ENCODE measurements around the gene SEMA6C.

Gene SEMA6C

GRCh38 chr1:151124763-151125403 is 21.5 kb downstream of the SEMA6C start:
- TF ChIP-seq ZNF19 (tag by site-specific recombination; IDR thresholded peaks at IDR 0.05; ENCODE audit: low read depth) (no peak), ZNF791 (tag by site-specific recombination; IDR thresholded peaks at IDR 0.05) (no peak), SP7 (tag by site-specific recombination; IDR thresholded peaks at IDR 0.05) (no peak), ZNF155 (tag by site-specific recombination; IDR thresholded peaks at IDR 0.05) (no peak), TRIM28 (IDR thresholded peaks at IDR 0.05; ENCODE audit: borderline replicate concordance, low read length) (no peak), BCL6B (tag by site-specific recombination; IDR thresholded peaks at IDR 0.05) (no peak), HOXD13 (CRISPR knock-in tag; IDR thresholded peaks at IDR 0.05; ENCODE audit: borderline replicate concordance) (no peak), AEBP2 (tag by site-specific recombination; IDR thresholded peaks at IDR 0.05; ENCODE audit: borderline replicate concordance) (no peak), ZNF23 (tag by site-specific recombination; IDR thresholded peaks at IDR 0.05; ENCODE audit: borderline replicate concordance) (no peak), ZBTB8A (tag by site-specific recombination; IDR thresholded peaks at IDR 0.05) (no peak), ZNF175 (tag by site-specific recombination; IDR thresholded peaks at IDR 0.05) (no peak), REST (tag by site-specific recombination; IDR thresholded peaks at IDR 0.05) (no peak), ZNF280C (tag by site-specific recombination; IDR thresholded peaks at IDR 0.05) (no peak), ZNF133 (tag by site-specific recombination; IDR thresholded peaks at IDR 0.05) (no peak), ELK4 (IDR thresholded peaks at IDR 0.05; ENCODE audit: borderline replicate concordance, low read depth, low read length) (no peak)
- ChIA-PET POLR2A (no interaction called here), CTCF (interaction anchor here (1.5 kb wide), 1 partner anchor 25 kb away, joined by 8 read pairs; no protein-coding TSS in a partner anchor)

More at GRCh38 chr1:151124763-151125403, 21.5 kb downstream of the SEMA6C start:
- no peak overlapping the region for H3K4me3 ChIP-seq (ENCODE audit: low read depth, low read length)
- 0 out of 2 replicates have a peak, but pooled peaks cover 2% of the 10 kb centered on the region for H3K4me1 ChIP-seq (ENCODE audit: control insufficient read depth, insufficient read depth, low read length)
- H3K36me3 ChIP-seq (ENCODE audit: control insufficient read depth in 2 of 2, insufficient read depth in 1 of 2, low read length in 2 of 2): no peaks in the 10 kb centered on the region
- no peak overlapping the region for H3K27ac ChIP-seq (ENCODE audit: extremely low read depth, low read depth, low read length)
- no peaks in the 10 kb centered on the region for H3K9me3 ChIP-seq (ENCODE audit: control insufficient read depth, insufficient read depth, low read depth, low read length)
